Ishikawa (cell line): ENCODE results near the gene CTR9.

ENCODE experiments used
- CEBPB ChIP-seq: IDR thresholded peaks from 2 replicates; pipeline ENCODE4 v1.6.1; 2012
- CREB1 ChIP-seq: IDR thresholded peaks from 2 replicates; pipeline ENCODE4 v1.6.1; 2012; ENCODE audit warnings: low read depth
- EGR1 ChIP-seq: IDR thresholded peaks from 2 replicates; pipeline ENCODE4 v1.6.1; 2012
- EP300 ChIP-seq: IDR thresholded peaks from 2 replicates; pipeline ENCODE4 v1.6.1; 2012; ENCODE audit warnings: borderline replicate concordance
- FOXM1 ChIP-seq: IDR thresholded peaks from 2 replicates; pipeline ENCODE4 v1.6.1; 2012; ENCODE audit warnings: low read depth, borderline replicate concordance
- NFIC ChIP-seq: IDR thresholded peaks from 2 replicates; pipeline ENCODE4 v1.6.1; 2012
- RAD21 ChIP-seq: IDR thresholded peaks from 2 replicates; pipeline ENCODE4 v1.6.1; 2012; ENCODE audit warnings: low read depth
- TAF1 ChIP-seq: IDR thresholded peaks from 2 replicates; pipeline ENCODE4 v1.6.1; 2012; ENCODE audit warnings: low read depth, mild to moderate bottlenecking
- TCF12 ChIP-seq: IDR thresholded peaks from 2 replicates; pipeline ENCODE4 v1.6.1; 2012; ENCODE audit warnings: low read depth
- TEAD4 ChIP-seq: IDR thresholded peaks from 2 replicates; pipeline ENCODE4 v1.6.1; 2012
- YY1 ChIP-seq: IDR thresholded peaks from 2 replicates; pipeline ENCODE4 v1.6.1; 2012; ENCODE audit warnings: low read depth
- ZBTB7A ChIP-seq: IDR thresholded peaks from 2 replicates; pipeline ENCODE4 v1.6.1; 2012; ENCODE audit warnings: low read depth
- TF ChIP-seq, protein P1 (sequence below): IDR thresholded peaks from 2 replicates; pipeline ENCODE4 v1.6.1; 2012
- TF ChIP-seq, protein P2 (sequence below): IDR thresholded peaks from 2 replicates; pipeline ENCODE4 v1.6.1; 2012; ENCODE audit warnings: low read depth, mild to moderate bottlenecking
- TF ChIP-seq, protein P3 (sequence below): IDR thresholded peaks from 2 replicates; pipeline ENCODE4 v1.6.1; 2012

Gene CTR9

DNA sequence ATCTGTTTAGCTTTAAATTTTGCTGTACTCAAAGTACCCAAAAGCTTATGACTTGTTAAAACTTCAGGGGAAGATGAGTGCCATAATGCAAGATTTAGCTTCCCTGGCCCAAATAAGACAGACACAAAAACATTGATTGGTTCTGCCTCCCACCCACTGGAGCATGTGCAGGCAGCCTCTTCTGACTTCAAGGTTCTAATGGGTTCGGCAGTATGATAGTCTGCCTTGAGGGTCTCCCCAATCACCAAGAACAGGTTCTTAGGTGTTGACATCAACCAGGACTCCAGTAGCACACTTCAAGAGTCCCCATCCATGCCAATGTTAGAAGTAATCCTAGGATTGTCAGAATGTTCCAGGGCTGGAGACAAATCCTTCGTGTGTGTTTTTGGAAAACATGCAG, 45.1 kb downstream of the CTR9 start:
- no peak for TF ChIP-seq CREB1
- TF ChIP-seq, protein P1, sequence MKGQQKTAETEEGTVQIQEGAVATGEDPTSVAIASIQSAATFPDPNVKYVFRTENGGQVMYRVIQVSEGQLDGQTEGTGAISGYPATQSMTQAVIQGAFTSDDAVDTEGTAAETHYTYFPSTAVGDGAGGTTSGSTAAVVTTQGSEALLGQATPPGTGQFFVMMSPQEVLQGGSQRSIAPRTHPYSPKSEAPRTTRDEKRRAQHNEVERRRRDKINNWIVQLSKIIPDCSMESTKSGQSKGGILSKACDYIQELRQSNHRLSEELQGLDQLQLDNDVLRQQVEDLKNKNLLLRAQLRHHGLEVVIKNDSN = no peak
- TF ChIP-seq FOXM1 = no peak
- TF ChIP-seq EP300 = no peak
- no peak for TF ChIP-seq TCF12
- no peak for TF ChIP-seq ZBTB7A
- no peak for TF ChIP-seq EGR1
- TF ChIP-seq TEAD4 = no peak
- TF ChIP-seq, protein P2, sequence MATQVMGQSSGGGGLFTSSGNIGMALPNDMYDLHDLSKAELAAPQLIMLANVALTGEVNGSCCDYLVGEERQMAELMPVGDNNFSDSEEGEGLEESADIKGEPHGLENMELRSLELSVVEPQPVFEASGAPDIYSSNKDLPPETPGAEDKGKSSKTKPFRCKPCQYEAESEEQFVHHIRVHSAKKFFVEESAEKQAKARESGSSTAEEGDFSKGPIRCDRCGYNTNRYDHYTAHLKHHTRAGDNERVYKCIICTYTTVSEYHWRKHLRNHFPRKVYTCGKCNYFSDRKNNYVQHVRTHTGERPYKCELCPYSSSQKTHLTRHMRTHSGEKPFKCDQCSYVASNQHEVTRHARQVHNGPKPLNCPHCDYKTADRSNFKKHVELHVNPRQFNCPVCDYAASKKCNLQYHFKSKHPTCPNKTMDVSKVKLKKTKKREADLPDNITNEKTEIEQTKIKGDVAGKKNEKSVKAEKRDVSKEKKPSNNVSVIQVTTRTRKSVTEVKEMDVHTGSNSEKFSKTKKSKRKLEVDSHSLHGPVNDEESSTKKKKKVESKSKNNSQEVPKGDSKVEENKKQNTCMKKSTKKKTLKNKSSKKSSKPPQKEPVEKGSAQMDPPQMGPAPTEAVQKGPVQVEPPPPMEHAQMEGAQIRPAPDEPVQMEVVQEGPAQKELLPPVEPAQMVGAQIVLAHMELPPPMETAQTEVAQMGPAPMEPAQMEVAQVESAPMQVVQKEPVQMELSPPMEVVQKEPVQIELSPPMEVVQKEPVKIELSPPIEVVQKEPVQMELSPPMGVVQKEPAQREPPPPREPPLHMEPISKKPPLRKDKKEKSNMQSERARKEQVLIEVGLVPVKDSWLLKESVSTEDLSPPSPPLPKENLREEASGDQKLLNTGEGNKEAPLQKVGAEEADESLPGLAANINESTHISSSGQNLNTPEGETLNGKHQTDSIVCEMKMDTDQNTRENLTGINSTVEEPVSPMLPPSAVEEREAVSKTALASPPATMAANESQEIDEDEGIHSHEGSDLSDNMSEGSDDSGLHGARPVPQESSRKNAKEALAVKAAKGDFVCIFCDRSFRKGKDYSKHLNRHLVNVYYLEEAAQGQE = no peak
- TF ChIP-seq NFIC = no peak
- TF ChIP-seq TAF1 = no peak
- no peak for TF ChIP-seq CEBPB
- TF ChIP-seq YY1 = no peak
- no peak for TF ChIP-seq RAD21

DNA sequence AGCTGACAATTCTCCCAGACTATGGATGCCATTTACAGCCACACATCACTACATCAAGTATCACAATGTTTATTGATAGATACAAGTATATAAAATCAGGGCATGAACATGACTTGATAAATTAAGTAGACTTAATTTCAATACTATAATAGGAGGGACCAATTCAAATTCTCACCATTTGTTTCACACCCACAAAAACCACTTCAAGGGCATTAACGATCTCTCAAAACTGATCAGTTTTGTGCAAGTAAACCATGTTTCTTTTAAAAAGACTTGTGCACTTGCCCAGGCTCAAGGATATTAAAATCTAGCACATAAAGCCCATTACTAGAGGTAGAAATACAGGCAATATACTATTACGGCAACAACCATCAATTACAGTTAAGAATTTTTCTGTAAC, 46.0 kb downstream of the CTR9 start:
- TF ChIP-seq TAF1 (no peak), EGR1 (no peak)

DNA sequence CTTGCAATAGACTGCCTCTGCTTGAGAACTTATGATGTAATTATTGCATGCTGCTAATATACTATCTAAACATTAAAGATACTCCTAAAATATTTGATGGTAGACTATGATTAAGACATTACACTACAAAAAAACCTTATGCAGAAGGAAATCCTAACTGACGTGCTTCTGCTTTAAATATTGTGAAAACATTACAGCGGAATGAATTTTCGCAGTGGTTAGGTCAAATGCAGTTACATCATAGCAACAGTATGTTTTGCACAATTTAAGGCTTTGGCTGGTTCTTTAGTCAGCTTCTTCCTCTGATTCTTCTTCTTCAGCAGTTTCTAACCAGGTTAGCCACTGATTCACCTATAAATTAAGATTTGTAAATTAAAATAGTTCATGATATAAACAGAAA, 46.5 kb downstream of the CTR9 start:
- TF ChIP-seq CEBPB = no peak
- no peak for TF ChIP-seq NFIC
- no peak for TF ChIP-seq CREB1
- TF ChIP-seq RAD21 = no peak
- TF ChIP-seq YY1 = no peak
- TF ChIP-seq TCF12 = no peak
- no peak for TF ChIP-seq EP300
- TF ChIP-seq, protein P2 = no peak
- no peak for TF ChIP-seq ZBTB7A
- TF ChIP-seq FOXM1 = no peak
- TF ChIP-seq EGR1 = no peak
- TF ChIP-seq TEAD4 = no peak

DNA sequence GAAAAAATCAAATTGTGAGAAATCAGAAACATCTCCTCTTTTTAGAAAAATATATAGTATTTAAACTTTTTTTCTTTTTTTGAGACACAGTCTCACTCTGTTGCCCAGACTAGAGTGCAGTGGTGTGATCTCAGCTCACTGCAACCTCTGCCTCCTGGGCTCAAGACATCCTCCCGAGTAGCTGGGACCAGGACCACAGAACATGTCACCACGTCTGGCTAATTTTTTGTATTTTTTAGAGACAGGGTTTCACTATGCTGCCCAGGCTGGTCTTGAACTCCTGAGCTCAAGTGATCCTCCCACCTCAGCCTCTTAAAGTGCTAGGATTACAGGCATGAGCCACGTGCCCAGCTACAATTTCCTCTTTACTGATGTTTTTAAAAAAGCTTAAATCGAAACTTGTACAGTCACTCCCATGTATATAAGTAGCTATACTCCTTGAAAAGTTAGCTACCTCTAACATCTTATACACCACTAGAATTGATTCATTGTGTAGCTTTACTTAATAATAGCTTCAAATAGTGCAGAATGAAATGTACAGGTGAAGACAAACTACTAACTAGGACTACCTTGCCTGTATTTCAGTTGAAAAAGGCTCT, 47.4 kb downstream of the CTR9 start:
- TF ChIP-seq TCF12 (no peak), CEBPB (no peak), EGR1 (no peak), FOXM1 (no peak)
- TF ChIP-seq, protein P3, sequence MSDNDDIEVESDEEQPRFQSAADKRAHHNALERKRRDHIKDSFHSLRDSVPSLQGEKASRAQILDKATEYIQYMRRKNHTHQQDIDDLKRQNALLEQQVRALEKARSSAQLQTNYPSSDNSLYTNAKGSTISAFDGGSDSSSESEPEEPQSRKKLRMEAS = no peak

DNA sequence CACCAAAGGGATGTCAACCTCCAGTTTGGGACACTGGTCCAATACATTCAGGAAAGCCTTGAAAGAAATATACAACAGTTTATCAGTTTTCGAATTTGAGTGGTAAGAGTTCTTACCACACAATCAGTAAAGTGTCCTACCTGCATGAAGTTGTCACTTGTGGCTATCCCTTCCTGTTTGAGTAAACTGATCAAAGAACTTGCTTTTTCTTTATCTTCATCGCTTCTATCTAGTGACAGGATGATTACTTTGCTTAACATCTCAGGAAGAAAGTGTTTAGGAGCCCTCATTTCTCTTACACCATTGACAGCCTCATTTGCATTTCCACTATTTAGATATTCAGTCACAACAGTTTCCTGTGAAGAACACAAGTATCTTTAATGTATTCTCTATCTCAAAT, 49.2 kb downstream of the CTR9 start:
- no peak for TF ChIP-seq RAD21
- TF ChIP-seq, protein P1 = no peak
- TF ChIP-seq, protein P2 = no peak
- no peak for TF ChIP-seq CREB1
- TF ChIP-seq NFIC = no peak
- TF ChIP-seq EP300 = no peak
- no peak for TF ChIP-seq EGR1
- TF ChIP-seq CEBPB = no peak
- TF ChIP-seq TEAD4 = no peak
- TF ChIP-seq TCF12 = no peak
- no peak for TF ChIP-seq FOXM1
- TF ChIP-seq ZBTB7A = no peak
- no peak for TF ChIP-seq TAF1
- TF ChIP-seq YY1 = no peak
- TF ChIP-seq, protein P3 = no peak
